ENCODE measurements around the gene NDUFAF3. TPM values are rescaled to one million over a fixed set of nuclear protein-coding genes. Genes with fewer than 3 reads are reported as not detected.

The NDUFAF3 gene
- total and polyA plus RNA-seq, 2 donors (not counting 1 experiment from before 2014, with no cell fraction given): 57.3 to 113 TPM

GRCh38 chr3:48999085-48999858 is 22.6 kb upstream of the NDUFAF3 start:
- Histone ChIP-seq H4K20me1 (ENCODE audit: control insufficient read depth, extremely low read depth, insufficient read depth, low read length) (no peaks in the 10 kb centered on the region), H3K9ac (ENCODE audit: insufficient read depth, low read length) (no peak overlapping the region), H2AFZ (ENCODE audit: low read length) (no peak overlapping the region), H3K4me1 (ENCODE audit: control insufficient read depth, extremely low read depth, insufficient read depth, low read length) (no peaks in the 10 kb centered on the region), H3K4me2 (ENCODE audit: extremely low read depth, insufficient read depth, low read length) (no peak overlapping the region), H3K9me3 (ENCODE audit: control insufficient read depth, insufficient read depth, low read depth, low read length) (no peaks in the 10 kb centered on the region), H3K79me2 (ENCODE audit: control insufficient read depth, insufficient read depth, low read length) (no peaks in the 10 kb centered on the region), H3K36me3 (ENCODE audit: control insufficient read depth, insufficient read depth, low read length) (no peaks in the 10 kb centered on the region), H3K27me3 (ENCODE audit: control insufficient read depth, insufficient read depth, low read length) (no peaks in the 10 kb centered on the region), H3K27ac (ENCODE audit: insufficient read depth, low read length) (no peak overlapping the region), H3K4me3 (replicated peaks in 1 of 4; ENCODE audit: control extremely low read depth in 1 of 4, insufficient read depth in 1 of 4, low read depth in 3 of 4, low read length in 4 of 4) (no peak overlapping the region)
- TF ChIP-seq, protein P1, sequence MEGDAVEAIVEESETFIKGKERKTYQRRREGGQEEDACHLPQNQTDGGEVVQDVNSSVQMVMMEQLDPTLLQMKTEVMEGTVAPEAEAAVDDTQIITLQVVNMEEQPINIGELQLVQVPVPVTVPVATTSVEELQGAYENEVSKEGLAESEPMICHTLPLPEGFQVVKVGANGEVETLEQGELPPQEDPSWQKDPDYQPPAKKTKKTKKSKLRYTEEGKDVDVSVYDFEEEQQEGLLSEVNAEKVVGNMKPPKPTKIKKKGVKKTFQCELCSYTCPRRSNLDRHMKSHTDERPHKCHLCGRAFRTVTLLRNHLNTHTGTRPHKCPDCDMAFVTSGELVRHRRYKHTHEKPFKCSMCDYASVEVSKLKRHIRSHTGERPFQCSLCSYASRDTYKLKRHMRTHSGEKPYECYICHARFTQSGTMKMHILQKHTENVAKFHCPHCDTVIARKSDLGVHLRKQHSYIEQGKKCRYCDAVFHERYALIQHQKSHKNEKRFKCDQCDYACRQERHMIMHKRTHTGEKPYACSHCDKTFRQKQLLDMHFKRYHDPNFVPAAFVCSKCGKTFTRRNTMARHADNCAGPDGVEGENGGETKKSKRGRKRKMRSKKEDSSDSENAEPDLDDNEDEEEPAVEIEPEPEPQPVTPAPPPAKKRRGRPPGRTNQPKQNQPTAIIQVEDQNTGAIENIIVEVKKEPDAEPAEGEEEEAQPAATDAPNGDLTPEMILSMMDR (conservative IDR thresholded peaks at IDR 0.05 in 1 of 2, IDR thresholded peaks at IDR 0.05 in 1 of 2; ENCODE audit: low read depth in 1 of 2, low read length in 2 of 2): no peak
- DNase-seq (ENCODE audit: low read depth in 2 of 2): no peak

DNA sequence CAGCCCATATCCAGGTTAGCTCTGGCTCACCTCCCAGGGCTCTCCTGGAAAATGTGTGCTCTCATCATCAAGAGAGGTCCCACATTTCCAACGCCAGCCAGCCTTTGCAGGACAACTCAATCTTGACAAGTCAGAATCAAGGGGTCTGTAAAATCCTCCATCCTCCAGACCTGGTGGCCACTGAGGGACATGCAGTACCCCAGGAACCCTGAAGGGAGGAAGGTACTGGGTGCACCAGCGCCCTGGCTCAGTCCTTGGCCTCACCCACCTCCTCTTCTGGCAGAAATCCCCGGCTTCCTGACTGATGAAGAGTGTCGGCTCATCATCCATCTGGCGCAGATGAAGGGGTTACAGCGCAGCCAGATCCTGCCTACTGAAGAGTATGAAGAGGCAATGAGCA is 20.8 kb upstream of the NDUFAF3 start:
- Histone ChIP-seq H3K27ac (ENCODE audit: insufficient read depth, low read length) (no peak overlapping the region), H3K27me3 (ENCODE audit: control insufficient read depth, insufficient read depth, low read length) (no peaks in the 10 kb centered on the region), H3K4me2 (ENCODE audit: extremely low read depth, insufficient read depth, low read length) (no peak overlapping the region), H3K9ac (ENCODE audit: insufficient read depth, low read length) (no peak overlapping the region), H3K4me3 (replicated peaks in 1 of 4; ENCODE audit: control extremely low read depth in 1 of 4, insufficient read depth in 1 of 4, low read depth in 3 of 4, low read length in 4 of 4) (no peak overlapping the region), H4K20me1 (ENCODE audit: control insufficient read depth, extremely low read depth, insufficient read depth, low read length) (no peaks in the 10 kb centered on the region), H3K79me2 (ENCODE audit: control insufficient read depth, insufficient read depth, low read length) (no peaks in the 10 kb centered on the region), H2AFZ (ENCODE audit: low read length) (no peak overlapping the region), H3K9me3 (ENCODE audit: control insufficient read depth, insufficient read depth, low read depth, low read length) (no peaks in the 10 kb centered on the region), H3K36me3 (ENCODE audit: control insufficient read depth, insufficient read depth, low read length) (peaks cover 3% of the 10 kb centered on the region), H3K4me1 (ENCODE audit: control insufficient read depth, extremely low read depth, insufficient read depth, low read length) (peaks cover under 1% of the 10 kb centered on the region)
- TF ChIP-seq, protein P1 (conservative IDR thresholded peaks at IDR 0.05 in 1 of 2, IDR thresholded peaks at IDR 0.05 in 1 of 2; ENCODE audit: low read depth in 1 of 2, low read length in 2 of 2): no peak
- no peak for TF ChIP-seq EZH2 (IDR thresholded peaks at IDR 0.05; ENCODE audit: low read length, missing control alignments)
- no peak for DNase-seq (ENCODE audit: low read depth in 2 of 2)

GRCh38 chr3:49004352-49005302 is 17.3 kb upstream of the NDUFAF3 start:
- Histone ChIP-seq H2AFZ (ENCODE audit: low read length) (no peak overlapping the region), H4K20me1 (ENCODE audit: control insufficient read depth, extremely low read depth, insufficient read depth, low read length) (no peaks in the 10 kb centered on the region), H3K4me1 (ENCODE audit: control insufficient read depth, extremely low read depth, insufficient read depth, low read length) (peaks cover 4% of the 10 kb centered on the region), H3K9ac (ENCODE audit: insufficient read depth, low read length) (no peak overlapping the region), H3K4me2 (ENCODE audit: extremely low read depth, insufficient read depth, low read length) (no peak overlapping the region), H3K4me3 (replicated peaks in 1 of 4; ENCODE audit: control extremely low read depth in 1 of 4, insufficient read depth in 1 of 4, low read depth in 3 of 4, low read length in 4 of 4) (no peak overlapping the region), H3K27ac (ENCODE audit: insufficient read depth, low read length) (no peak overlapping the region), H3K27me3 (ENCODE audit: control insufficient read depth, insufficient read depth, low read length) (no peaks in the 10 kb centered on the region), H3K9me3 (ENCODE audit: control insufficient read depth, insufficient read depth, low read depth, low read length) (no peaks in the 10 kb centered on the region), H3K79me2 (ENCODE audit: control insufficient read depth, insufficient read depth, low read length) (peaks cover 14% of the 10 kb centered on the region), H3K36me3 (ENCODE audit: control insufficient read depth, insufficient read depth, low read length) (peaks cover 3% of the 10 kb centered on the region)
- no peak for DNase-seq (ENCODE audit: low read depth in 2 of 2)
- no peak for TF ChIP-seq EZH2 (IDR thresholded peaks at IDR 0.05; ENCODE audit: low read length, missing control alignments)
- TF ChIP-seq, protein P1 (conservative IDR thresholded peaks at IDR 0.05 in 1 of 2, IDR thresholded peaks at IDR 0.05 in 1 of 2; ENCODE audit: low read depth in 1 of 2, low read length in 2 of 2): no peak
